ENCODE data around the gene IL5RA. TPM values are rescaled to one million over a fixed set of nuclear protein-coding genes. Genes with fewer than 3 reads are reported as not detected.

Gene IL5RA
- total RNA-seq, 4 donors from 2014 or later = 0.19 to 0.98 (median 0.28) TPM

DNA sequence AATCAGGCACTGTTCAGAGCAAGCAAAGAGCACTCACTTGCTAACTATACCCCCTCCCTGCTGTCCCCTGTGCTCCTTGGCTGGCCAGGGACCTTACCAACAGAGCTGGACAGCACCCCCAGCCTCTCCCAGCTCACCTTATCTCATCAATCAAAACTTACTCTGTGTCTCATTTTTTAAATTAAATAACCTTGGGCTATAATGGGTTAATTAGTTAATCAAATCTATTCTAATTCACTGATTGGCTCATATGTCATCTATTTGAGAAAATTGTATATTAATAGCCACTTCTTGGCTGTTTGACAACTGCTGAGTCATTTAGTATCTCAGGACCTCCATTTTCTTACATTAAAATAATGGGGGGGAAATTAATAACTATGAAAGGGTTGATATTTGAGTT lies 22.9 kb downstream of the IL5RA start:
- TF ChIP-seq, protein P1, sequence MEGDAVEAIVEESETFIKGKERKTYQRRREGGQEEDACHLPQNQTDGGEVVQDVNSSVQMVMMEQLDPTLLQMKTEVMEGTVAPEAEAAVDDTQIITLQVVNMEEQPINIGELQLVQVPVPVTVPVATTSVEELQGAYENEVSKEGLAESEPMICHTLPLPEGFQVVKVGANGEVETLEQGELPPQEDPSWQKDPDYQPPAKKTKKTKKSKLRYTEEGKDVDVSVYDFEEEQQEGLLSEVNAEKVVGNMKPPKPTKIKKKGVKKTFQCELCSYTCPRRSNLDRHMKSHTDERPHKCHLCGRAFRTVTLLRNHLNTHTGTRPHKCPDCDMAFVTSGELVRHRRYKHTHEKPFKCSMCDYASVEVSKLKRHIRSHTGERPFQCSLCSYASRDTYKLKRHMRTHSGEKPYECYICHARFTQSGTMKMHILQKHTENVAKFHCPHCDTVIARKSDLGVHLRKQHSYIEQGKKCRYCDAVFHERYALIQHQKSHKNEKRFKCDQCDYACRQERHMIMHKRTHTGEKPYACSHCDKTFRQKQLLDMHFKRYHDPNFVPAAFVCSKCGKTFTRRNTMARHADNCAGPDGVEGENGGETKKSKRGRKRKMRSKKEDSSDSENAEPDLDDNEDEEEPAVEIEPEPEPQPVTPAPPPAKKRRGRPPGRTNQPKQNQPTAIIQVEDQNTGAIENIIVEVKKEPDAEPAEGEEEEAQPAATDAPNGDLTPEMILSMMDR (IDR thresholded peaks at IDR 0.05; ENCODE audit: low read depth) = no peak

DNA sequence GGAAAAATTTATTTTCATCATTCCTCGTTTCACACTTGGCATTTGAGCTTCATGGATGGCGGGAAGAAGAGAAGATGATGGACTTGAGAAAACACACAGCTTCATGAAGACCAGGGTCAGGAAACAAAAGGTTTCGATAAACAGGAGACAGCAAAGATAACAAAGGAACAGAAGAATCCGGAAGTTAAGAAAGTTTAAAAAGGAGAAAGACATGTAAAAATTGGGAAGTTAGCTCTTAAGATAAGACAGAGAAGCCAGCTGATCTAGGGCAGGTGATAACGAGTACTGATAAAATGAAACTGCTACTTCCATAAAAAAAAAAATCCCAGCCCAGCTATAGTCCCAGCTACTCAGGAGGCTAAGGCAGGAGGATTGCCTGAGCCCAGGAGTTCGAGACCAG lies 23.9 kb downstream of the IL5RA start:
- TF ChIP-seq, protein P1 (IDR thresholded peaks at IDR 0.05; ENCODE audit: low read depth) = no peak

DNA sequence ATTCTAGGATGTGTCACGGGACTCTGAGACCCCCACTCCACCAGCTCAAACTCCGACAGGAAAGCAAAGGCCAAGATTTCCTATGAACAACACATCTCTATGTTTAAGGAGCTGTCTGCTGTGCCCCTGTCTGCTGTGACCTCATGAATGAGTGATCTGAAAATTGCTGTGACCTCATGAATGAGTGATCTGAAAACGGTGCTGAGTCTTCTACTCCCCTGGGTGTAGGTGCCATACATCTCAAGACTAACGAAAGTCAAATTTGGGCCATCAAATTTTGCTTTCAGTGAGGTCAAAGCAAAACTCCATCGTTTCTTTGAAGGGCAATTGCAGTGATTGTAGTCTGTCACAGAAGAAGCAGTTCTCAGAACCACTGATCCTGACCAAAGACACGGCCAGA lies 24.4 kb downstream of the IL5RA start:
- TF ChIP-seq, protein P1 (IDR thresholded peaks at IDR 0.05; ENCODE audit: low read depth) = no peak

DNA sequence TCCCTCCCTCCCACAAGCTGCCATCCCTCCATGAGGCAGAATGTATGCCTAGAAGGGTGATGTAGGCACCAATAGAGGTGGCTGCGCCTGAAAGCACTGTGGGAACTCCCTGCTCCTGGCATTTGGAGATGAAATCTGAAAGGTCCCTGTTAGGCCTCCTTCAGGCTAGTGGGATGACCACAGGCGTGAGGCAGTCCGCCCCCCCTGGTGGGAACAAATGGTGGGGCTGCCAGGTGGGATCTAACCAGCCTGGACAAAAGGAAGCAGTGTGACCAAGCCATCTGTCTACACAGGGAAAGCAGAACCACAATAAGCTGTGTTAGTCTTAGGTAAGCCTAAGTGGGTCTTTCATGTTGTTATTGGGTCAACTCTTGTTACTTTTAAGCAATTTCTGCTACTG lies 25.3 kb downstream of the IL5RA start:
- TF ChIP-seq, protein P1 (IDR thresholded peaks at IDR 0.05; ENCODE audit: low read depth) = no peak

DNA sequence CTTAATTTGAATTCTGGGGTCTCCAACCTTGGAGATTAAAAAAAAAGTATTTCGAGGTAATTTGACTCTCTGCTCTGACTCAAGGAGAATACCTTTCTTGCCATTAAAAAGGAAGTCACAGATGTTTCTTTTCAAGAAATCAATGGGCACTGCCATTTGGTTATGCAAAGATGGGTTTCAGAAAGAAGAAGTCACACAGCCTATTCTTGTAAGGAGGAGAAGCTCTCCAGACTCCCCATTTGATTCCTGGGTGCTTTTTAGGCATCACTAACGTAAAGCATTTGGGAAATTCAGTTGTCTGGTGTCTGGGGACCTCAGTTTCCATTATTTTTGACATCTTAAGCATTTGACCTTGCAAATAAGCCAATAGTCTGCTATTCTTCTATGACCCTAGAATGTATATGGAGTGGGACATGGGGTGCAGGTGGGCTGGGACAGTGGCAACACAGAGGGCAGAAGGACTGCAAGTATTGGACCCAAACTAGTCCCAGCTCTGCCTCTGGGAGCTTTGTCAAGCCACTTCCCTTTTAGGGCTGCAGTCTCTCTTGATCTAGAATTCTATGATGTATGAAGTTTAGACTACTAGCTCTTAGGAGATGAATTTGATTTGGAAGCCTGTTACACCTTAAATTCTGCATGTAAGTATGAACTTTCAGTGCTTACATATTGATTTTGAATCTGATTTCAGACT lies 27.8 kb downstream of the IL5RA start:
- TF ChIP-seq, protein P1 (IDR thresholded peaks at IDR 0.05; ENCODE audit: low read depth) = no peak

DNA sequence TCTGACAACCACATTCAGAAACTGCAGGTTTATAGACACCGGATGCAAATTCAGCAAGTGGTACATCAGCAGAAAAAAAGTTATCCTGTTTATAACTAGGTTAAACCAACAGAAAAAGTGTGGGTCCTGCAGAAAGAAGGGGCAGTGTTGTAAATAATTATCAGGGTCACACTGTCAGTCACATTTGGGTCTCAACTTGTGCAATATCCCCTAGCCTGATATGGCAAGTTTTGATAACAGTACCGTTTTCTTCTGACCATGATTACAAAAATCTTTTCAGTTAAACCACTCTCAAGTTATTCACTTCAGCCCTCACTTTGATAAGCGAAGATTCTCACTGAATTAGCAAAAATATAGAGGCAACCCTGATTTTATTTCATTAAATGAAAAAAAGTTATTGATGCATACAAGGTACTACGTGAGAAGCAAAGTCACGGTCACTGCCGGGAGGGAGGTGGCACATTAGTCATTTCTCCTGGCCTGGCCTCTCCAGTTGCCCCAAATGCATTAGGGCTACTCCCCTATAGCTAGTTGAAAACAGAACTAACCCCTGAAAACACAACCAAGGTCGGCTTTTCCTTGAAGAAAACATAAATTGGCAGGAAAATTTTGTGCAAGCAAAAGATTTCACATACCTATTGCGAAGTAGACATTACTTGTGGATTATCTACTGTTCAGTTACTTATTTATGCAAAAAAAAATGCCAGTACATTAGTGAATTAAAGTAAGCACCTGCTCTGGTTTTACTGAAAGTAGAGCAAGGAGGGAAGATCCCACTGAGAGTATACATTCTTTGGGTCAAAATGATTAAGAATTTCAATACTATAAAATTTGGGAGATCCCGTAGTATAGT lies 28.6 kb downstream of the IL5RA start:
- TF ChIP-seq, protein P1 (IDR thresholded peaks at IDR 0.05; ENCODE audit: low read depth) = no peak

DNA sequence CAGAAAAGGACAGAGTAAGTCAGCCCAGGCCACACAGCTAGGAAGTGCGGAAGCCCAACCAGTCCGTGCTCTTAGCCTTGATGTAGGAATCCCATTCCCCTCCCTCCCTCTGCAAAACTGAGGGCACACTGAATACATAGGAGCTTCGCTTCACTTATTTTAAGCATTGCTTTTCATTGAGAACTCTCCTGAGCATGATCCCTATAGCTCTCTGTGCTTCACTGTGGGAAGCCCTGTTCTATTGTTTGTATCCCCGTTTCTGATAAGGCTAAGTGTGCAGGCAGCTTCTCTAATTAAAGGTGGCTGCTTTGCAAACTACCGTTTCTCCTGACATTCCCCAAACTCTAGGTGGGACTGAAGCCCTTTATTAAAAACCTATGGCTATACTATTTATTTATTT lies 29.9 kb downstream of the IL5RA start:
- TF ChIP-seq, protein P1 (IDR thresholded peaks at IDR 0.05; ENCODE audit: low read depth) = no peak
